ENCODE data around the gene LPAR5. TPM values are rescaled to one million over a fixed set of nuclear protein-coding genes. Genes with fewer than 3 reads are reported as not detected.

Gene LPAR5
- total RNA-seq (2016; rRNA removed; fragmentation: Illumina TruSeq; extraction: Trizol) (0.07 and 0.09 TPM in 2 replicates), polyA plus RNA-seq (2011; rRNA removed) (0.17 and 0.32 TPM in 2 replicates), polyA minus RNA-seq (2011; rRNA and poly(A)+ RNA removed; ENCODE audit: low replicate concordance) (0.98 and 5.8 TPM in 2 replicates), Bru-seq, nascent RNA (percentile 20 among the genes with signal in this experiment), BruChase-seq, experiment 1, labeled RNA remaining after a 6-hour chase (percentile 15 among the genes with signal in this experiment), BruChase-seq, experiment 2, labeled RNA remaining after a 2-hour chase (percentile 16 among the genes with signal in this experiment)
- total RNA-seq (2016; cell fraction: cytosol; rRNA removed; fragmentation: Illumina TruSeq; extraction: Trizol; ENCODE audit: low read depth), result not detected in 2 replicates
- total RNA-seq (2016; cell fraction: insoluble cytoplasmic fraction; rRNA removed; fragmentation: Illumina TruSeq; extraction: Trizol), result 0.06 and 0.09 TPM in 2 replicates
- total RNA-seq (2016; cell fraction: membrane; rRNA removed; fragmentation: Illumina TruSeq; extraction: Trizol), result 0.09 TPM in 1 of 2 replicates, not detected in the other
- not detected in 2 replicates for total RNA-seq (2016; cell fraction: nucleus; rRNA removed; fragmentation: Illumina TruSeq; extraction: Trizol)
- 0.19 and 0.32 TPM in 2 replicates for polyA plus RNA-seq (2011; cell fraction: cytosol; rRNA removed)
- polyA plus RNA-seq (2011; cell fraction: nucleus; rRNA removed), result 0.36 and 0.40 TPM in 2 replicates
- 0.17 and 0.32 TPM in 2 replicates for polyA plus RNA-seq (2012)
- polyA plus RNA-seq (2016; cell fraction: cytosol; fragmentation: Illumina TruSeq; extraction: Trizol; ENCODE audit: low read depth), result 0.05 TPM in 1 of 2 replicates, not detected in the other
- not detected in 2 replicates for polyA plus RNA-seq (2016; cell fraction: insoluble cytoplasmic fraction; fragmentation: Illumina TruSeq; extraction: Trizol; ENCODE audit: low read depth)
- polyA plus RNA-seq (2016; cell fraction: membrane; fragmentation: Illumina TruSeq; extraction: Trizol; ENCODE audit: low read depth), result not detected in 2 replicates
- 0.22 TPM in 1 of 2 replicates, not detected in the other for polyA plus RNA-seq (2016; cell fraction: nucleus; fragmentation: Illumina TruSeq; extraction: Trizol; ENCODE audit: insufficient read depth, low read depth)
- 0.69 and 0.88 TPM in 2 replicates for polyA minus RNA-seq (2011; cell fraction: cytosol; rRNA and poly(A)+ RNA removed)
- 0.37 TPM in 1 of 2 replicates, not detected in the other for polyA minus RNA-seq (2011; cell fraction: nucleus; rRNA and poly(A)+ RNA removed)
- long read RNA-seq, experiment 1, result 0 reads
- long read RNA-seq, experiment 2, partial matches to known transcripts, result 0 of 3 reads
- long read RNA-seq, experiment 2, other reads (novel, unspliced or antisense), result 1 of 3 reads

GRCh38 chr12:6635856-6636531 is at the start of gene LPAR5:
Gene LPAR5, minus strand, starts transcription at chr12:6635959. Its CDS starts 14,711 bp downstream, at chr12:6621248.
- ATAC-seq (peak; percentile 59), DNase-seq (ENCODE audit: low spot score) (no peak), FAIRE-seq (no peak)
- ChIA-PET CTCF (ENCODE audit: low intra/inter-chr PET ratio, low total read pairs) (no interaction called here), POLR2A (interaction anchor here (0.6 to 1.4 kb wide), 5 partner anchors 8 to 1261 kb away, joined by 3 to 4 read pairs (median 3); partner anchors contain the start of gene ZNF384)
- no TSS peak for BruUV-seq (replicated peaks)
- Histone ChIP-seq H2AFZ (ENCODE audit: low read length) (no peak within 1 kb of the TSS), H3K4me3 (replicated peaks in 1 of 3; ENCODE audit: insufficient read depth in 1 of 3, low read depth in 2 of 3, low read length in 3 of 3) (peak within 1 kb of the TSS; percentile 28 to 41 (median 30); a peak in 3 of 6 replicates), H3K4me1 (ENCODE audit: insufficient read depth, low read length) (peaks cover 51% of the 10 kb centered on the region), H3K4me2 (ENCODE audit: low read depth, low read length) (peak within 1 kb of the TSS; percentile 63), H3K27me3 (ENCODE audit: control insufficient read depth in 1 of 2, insufficient read depth in 2 of 2, low read length in 2 of 2) (peaks cover 8 to 42% of the 10 kb centered on the region in 2 experiments), H3K27ac (ENCODE audit: extremely low read length, insufficient read depth, low read length) (no peak within 1 kb of the TSS), H4K20me1 (ENCODE audit: insufficient read depth, low read length) (no peaks in the 10 kb centered on the region), H3K36me3 (replicated peaks in 1 of 2; ENCODE audit: control insufficient read depth in 1 of 2, insufficient read depth in 2 of 2, low read length in 2 of 2) (no peaks in the 10 kb centered on the region), H3K9me3 (ENCODE audit: low read length) (no peaks in the 10 kb centered on the region), H3K9ac (ENCODE audit: insufficient read depth, low read depth, low read length) (0 out of 2 replicates have a peak within 1 kb of the TSS, but pooled peaks have one; percentile 23), H3K79me2 (ENCODE audit: insufficient read depth, low read length) (no peaks in the 10 kb centered on the region)
- in situ Hi-C loops (cut with HindIII; ENCODE audit: extremely low pct_ligation_motif_present, low pct_unique_long_range_greater_than_20kb) (no loop called here), intact Hi-C loops (cut with micrococcal nuclease; ENCODE audit: unreplicated experiment) (no loop called here)
- 33% methylated on average over 14 of the region's 18 CpGs for WGBS (ENCODE audit: low lambda C conversion rate)
- TF ChIP-seq IRF2 (CRISPR knock-in tag; IDR thresholded peaks at IDR 0.05) (no peak), ZNF484 (CRISPR knock-in tag; IDR thresholded peaks at IDR 0.05; ENCODE audit: borderline replicate concordance, low read depth) (no peak), MAF1 (CRISPR knock-in tag; IDR thresholded peaks at IDR 0.05; ENCODE audit: borderline replicate concordance) (no peak), HNRNPK (IDR thresholded peaks at IDR 0.05; ENCODE audit: low read depth, low read length, poor library complexity, severe bottlenecking) (no peak), ZBTB37 (CRISPR knock-in tag; IDR thresholded peaks at IDR 0.05) (no peak), ZNF687 (CRISPR knock-in tag; IDR thresholded peaks at IDR 0.05) (peak; percentile 40), SNAI1 (CRISPR knock-in tag; IDR thresholded peaks at IDR 0.05; ENCODE audit: borderline replicate concordance) (no peak), CEBPZ (IDR thresholded peaks at IDR 0.05; ENCODE audit: low read length) (no peak)

Measured in HepG2 (cell line).